ENCODE results near the gene PRKG1. TPM values are rescaled to one million over a fixed set of nuclear protein-coding genes. Genes with fewer than 3 reads are reported as not detected.

Gene PRKG1
- total and polyA plus RNA-seq, 2 experiments from 2014 or later, result 18.2 to 21.1 TPM

GRCh38 chr10:51689536-51689935 is 615.2 kb downstream of the PRKG1 start:
- H3F3A ChIP-seq (replicated peaks; ENCODE audit: low read depth), result no peaks in the 10 kb centered on the region
- H3K27me3 Mint-ChIP-seq (ENCODE audit: insufficient read depth, low read depth, poor library complexity), result no peaks in the 10 kb centered on the region
- no peaks in the 10 kb centered on the region for H3K9me2 ChIP-seq (ENCODE audit: insufficient read depth)
- no peak overlapping the region for H3K4me2 ChIP-seq
- H4K20me1 ChIP-seq (replicated peaks; ENCODE audit: insufficient read depth), result no peaks in the 10 kb centered on the region
- no peaks in the 10 kb centered on the region for H3K79me2 ChIP-seq (replicated peaks; ENCODE audit: insufficient read depth)
- no peaks in the 10 kb centered on the region for H3K27me3 ChIP-seq (ENCODE audit: insufficient read depth)
- peaks cover 8% of the 10 kb centered on the region for H3K9me3 Mint-ChIP-seq
- H2AFZ ChIP-seq, result no peak overlapping the region
- no peak for DNase-seq (ENCODE audit: low spot score)
- H3K27ac ChIP-seq (ENCODE audit: low read depth), result no peak overlapping the region
- no peaks in the 10 kb centered on the region for H3K36me3 ChIP-seq (ENCODE audit: insufficient read depth)
- H3K4me3 Mint-ChIP-seq, result no peak overlapping the region
- no peak overlapping the region for H3K27ac Mint-ChIP-seq
- peaks cover 6% of the 10 kb centered on the region; the same call in 1 of the 2 replicates for H3K4me1 ChIP-seq (ENCODE audit: insufficient read depth)
- peaks cover 8% of the 10 kb centered on the region for H3K36me3 Mint-ChIP-seq (ENCODE audit: low read depth)
- ATAC-seq, result no peak
- peaks cover 5% of the 10 kb centered on the region for H3K4me1 Mint-ChIP-seq
- no peak overlapping the region for H3K4me3 ChIP-seq
- TF ChIP-seq JUNB (IDR thresholded peaks at IDR 0.05; ENCODE audit: unreplicated experiment), result no peak
- no peak for TF ChIP-seq EZH2phosphoT487 (IDR thresholded peaks at IDR 0.05; ENCODE audit: unreplicated experiment)
- no peak for TF ChIP-seq ZNF331 (CRISPR knock-in tag; IDR thresholded peaks at IDR 0.05; ENCODE audit: low read depth)
- TF ChIP-seq ZNF462 (CRISPR knock-in tag; IDR thresholded peaks at IDR 0.05), result no peak
- TF ChIP-seq, protein P1, sequence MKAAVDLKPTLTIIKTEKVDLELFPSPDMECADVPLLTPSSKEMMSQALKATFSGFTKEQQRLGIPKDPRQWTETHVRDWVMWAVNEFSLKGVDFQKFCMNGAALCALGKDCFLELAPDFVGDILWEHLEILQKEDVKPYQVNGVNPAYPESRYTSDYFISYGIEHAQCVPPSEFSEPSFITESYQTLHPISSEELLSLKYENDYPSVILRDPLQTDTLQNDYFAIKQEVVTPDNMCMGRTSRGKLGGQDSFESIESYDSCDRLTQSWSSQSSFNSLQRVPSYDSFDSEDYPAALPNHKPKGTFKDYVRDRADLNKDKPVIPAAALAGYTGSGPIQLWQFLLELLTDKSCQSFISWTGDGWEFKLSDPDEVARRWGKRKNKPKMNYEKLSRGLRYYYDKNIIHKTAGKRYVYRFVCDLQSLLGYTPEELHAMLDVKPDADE (IDR thresholded peaks at IDR 0.05), result no peak
- TF ChIP-seq CTCF (conservative IDR thresholded peaks at IDR 0.05; ENCODE audit: low read depth in 2 of 2), result no peak
- no peak for TF ChIP-seq STAT1 (IDR thresholded peaks at IDR 0.05; ENCODE audit: unreplicated experiment)
- TF ChIP-seq, protein P2, sequence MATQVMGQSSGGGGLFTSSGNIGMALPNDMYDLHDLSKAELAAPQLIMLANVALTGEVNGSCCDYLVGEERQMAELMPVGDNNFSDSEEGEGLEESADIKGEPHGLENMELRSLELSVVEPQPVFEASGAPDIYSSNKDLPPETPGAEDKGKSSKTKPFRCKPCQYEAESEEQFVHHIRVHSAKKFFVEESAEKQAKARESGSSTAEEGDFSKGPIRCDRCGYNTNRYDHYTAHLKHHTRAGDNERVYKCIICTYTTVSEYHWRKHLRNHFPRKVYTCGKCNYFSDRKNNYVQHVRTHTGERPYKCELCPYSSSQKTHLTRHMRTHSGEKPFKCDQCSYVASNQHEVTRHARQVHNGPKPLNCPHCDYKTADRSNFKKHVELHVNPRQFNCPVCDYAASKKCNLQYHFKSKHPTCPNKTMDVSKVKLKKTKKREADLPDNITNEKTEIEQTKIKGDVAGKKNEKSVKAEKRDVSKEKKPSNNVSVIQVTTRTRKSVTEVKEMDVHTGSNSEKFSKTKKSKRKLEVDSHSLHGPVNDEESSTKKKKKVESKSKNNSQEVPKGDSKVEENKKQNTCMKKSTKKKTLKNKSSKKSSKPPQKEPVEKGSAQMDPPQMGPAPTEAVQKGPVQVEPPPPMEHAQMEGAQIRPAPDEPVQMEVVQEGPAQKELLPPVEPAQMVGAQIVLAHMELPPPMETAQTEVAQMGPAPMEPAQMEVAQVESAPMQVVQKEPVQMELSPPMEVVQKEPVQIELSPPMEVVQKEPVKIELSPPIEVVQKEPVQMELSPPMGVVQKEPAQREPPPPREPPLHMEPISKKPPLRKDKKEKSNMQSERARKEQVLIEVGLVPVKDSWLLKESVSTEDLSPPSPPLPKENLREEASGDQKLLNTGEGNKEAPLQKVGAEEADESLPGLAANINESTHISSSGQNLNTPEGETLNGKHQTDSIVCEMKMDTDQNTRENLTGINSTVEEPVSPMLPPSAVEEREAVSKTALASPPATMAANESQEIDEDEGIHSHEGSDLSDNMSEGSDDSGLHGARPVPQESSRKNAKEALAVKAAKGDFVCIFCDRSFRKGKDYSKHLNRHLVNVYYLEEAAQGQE (IDR thresholded peaks at IDR 0.05; ENCODE audit: unreplicated experiment), result no peak
- no peak for TF ChIP-seq POLR2AphosphoS5 (IDR thresholded peaks at IDR 0.05; ENCODE audit: low read depth)
- no peak for TF ChIP-seq EZH2 (IDR thresholded peaks at IDR 0.05; ENCODE audit: low read depth, unreplicated experiment)
- TF ChIP-seq CREB1 (CRISPR knock-in tag; IDR thresholded peaks at IDR 0.05; ENCODE audit: low read depth), result no peak
- no peak for TF ChIP-seq ZNF114 (CRISPR knock-in tag; IDR thresholded peaks at IDR 0.05)
- TF ChIP-seq NANOG (IDR thresholded peaks at IDR 0.05; ENCODE audit: borderline replicate concordance), result no peak

Data from GM23338 (cell line).